ENCODE data around the gene PPM1F.
"Not testable (repeated sequence)": the region's sequence is repeated elsewhere in the genome, so short reads cannot be mapped to it uniquely, and the experiment has no call there.

The PPM1F gene

DNA sequence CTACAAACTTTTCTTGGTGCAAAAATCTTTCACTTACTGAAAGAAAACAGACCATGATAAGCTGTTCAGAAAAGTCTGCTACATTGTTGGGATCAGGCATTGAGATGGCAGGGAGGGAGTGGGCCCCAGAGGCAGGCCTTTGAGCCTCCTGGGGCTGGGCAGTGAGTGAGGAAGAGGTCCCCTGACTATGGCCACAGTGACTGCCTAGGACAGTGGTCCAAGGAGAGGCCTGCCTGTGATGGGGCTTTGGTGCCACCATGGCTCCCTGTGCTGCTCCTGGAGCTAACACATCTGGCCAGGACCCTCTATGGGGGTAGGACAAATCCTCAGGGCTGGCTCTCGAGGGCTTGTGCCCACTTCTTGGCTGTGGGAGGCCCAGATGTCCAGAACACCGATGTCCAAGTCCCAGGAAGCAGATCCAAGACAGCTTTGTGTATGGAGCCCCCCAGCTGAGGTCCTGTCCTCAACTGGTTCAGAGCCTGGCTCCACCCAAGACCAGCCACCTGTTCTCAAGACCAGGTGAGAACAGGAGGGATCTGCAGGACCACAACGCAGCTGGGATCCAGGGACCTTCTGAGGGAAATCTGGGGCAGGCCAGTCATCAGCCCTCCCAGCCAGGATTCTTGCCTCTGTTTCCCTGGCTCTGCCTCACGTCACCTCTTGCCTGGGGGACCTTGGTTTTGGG, 36.9 kb downstream of the PPM1F start:
- Histone ChIP-seq H3K27ac (ENCODE audit: low read length) (no peak overlapping the region), H3K27me3 (ENCODE audit: low read depth, low read length) (0 out of 2 replicates have a peak, but pooled peaks cover 3% of the 10 kb centered on the region), H4K20me1 (ENCODE audit: insufficient read depth, low read length) (no peaks in the 10 kb centered on the region), H3K4me2 (ENCODE audit: low read length) (no peak overlapping the region), H3K9me3 (ENCODE audit: insufficient read depth, low read length) (no peaks in the 10 kb centered on the region), H3K79me2 (ENCODE audit: low read length) (no peaks in the 10 kb centered on the region), H3K36me3 (replicated peaks; ENCODE audit: low read depth, low read length) (no peaks in the 10 kb centered on the region), H3K9ac (ENCODE audit: low read length) (no peak overlapping the region), H3K4me3 (ENCODE audit: low read length) (no peak overlapping the region), H3K4me1 (ENCODE audit: low read length) (no peaks in the 10 kb centered on the region), H2AFZ (ENCODE audit: low read depth, low read length) (no peak overlapping the region)
- TF ChIP-seq, protein P1, sequence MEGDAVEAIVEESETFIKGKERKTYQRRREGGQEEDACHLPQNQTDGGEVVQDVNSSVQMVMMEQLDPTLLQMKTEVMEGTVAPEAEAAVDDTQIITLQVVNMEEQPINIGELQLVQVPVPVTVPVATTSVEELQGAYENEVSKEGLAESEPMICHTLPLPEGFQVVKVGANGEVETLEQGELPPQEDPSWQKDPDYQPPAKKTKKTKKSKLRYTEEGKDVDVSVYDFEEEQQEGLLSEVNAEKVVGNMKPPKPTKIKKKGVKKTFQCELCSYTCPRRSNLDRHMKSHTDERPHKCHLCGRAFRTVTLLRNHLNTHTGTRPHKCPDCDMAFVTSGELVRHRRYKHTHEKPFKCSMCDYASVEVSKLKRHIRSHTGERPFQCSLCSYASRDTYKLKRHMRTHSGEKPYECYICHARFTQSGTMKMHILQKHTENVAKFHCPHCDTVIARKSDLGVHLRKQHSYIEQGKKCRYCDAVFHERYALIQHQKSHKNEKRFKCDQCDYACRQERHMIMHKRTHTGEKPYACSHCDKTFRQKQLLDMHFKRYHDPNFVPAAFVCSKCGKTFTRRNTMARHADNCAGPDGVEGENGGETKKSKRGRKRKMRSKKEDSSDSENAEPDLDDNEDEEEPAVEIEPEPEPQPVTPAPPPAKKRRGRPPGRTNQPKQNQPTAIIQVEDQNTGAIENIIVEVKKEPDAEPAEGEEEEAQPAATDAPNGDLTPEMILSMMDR (IDR thresholded peaks at IDR 0.05; ENCODE audit: low read depth, low read length): no peak
- TF ChIP-seq EZH2phosphoT487 (IDR thresholded peaks at IDR 0.05; ENCODE audit: low read depth): no peak

DNA sequence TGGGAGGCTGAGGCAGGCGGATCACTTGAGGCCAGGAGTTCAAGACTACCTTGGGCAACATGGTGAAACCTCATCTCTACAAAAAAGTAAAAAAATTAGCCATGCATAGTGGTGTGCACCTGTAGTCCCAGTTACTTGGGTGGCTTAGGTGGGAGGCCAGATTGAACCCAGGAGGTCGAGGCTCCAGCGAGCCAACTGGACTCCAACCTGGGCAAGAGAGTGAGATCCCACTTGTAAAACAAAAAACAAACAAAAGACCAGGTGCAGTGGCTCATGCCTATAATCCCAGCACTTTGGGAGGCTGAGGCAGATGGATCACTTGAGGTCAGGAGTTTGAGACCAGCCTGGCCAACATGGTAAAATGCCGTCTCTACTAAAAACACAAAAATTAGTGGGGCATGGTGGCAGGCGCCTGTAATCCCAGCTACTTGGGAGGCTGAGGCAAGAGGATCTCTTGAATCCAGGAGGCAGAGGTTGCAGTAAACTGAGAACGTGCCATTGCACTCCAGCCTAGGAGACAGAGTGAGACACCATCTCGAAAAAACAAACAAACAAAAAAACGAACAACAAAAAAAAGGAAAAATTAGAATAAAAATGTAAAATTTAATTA, 38.5 kb downstream of the PPM1F start:
- not testable (repeated sequence) for H2AFZ ChIP-seq (ENCODE audit: low read depth, low read length); H3K4me3 ChIP-seq (ENCODE audit: low read length); H3K9me3 ChIP-seq (ENCODE audit: insufficient read depth, low read length); H3K36me3 ChIP-seq (replicated peaks; ENCODE audit: low read depth, low read length); H3K4me1 ChIP-seq (ENCODE audit: low read length); H3K27ac ChIP-seq (ENCODE audit: low read length); H3K9ac ChIP-seq (ENCODE audit: low read length); H3K79me2 ChIP-seq (ENCODE audit: low read length); H3K4me2 ChIP-seq (ENCODE audit: low read length); H4K20me1 ChIP-seq (ENCODE audit: insufficient read depth, low read length)
- H3K27me3 ChIP-seq (ENCODE audit: low read depth, low read length): peaks cover 12% of the 10 kb centered on the region; the same call in 1 of the 2 replicates

DNA sequence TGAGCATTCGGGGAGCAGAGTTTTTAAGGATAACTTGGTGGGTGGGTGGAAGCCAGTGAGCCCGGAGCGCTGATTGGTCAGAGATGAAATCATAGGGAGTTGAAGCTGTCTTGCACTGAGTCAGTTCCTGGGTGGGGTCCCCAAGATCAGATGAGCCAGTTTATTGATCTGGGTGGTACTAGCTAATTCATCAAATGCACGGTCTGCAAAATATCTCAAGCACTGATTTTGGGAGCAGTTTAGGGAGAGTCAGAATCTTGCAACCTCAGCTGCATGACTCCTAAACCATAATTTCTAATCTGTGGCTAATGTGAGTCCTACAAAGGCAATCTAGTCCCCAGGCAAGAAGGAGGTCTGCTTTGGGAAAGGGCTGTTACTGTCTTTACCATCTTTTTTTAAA, 42.3 kb downstream of the PPM1F start:
- not testable (repeated sequence) for H3K27me3 ChIP-seq (ENCODE audit: low read depth, low read length); H3K4me1 ChIP-seq (ENCODE audit: low read length); H3K36me3 ChIP-seq (replicated peaks; ENCODE audit: low read depth, low read length); H2AFZ ChIP-seq (ENCODE audit: low read depth, low read length); H3K9ac ChIP-seq (ENCODE audit: low read length); H3K4me3 ChIP-seq (ENCODE audit: low read length); H4K20me1 ChIP-seq (ENCODE audit: insufficient read depth, low read length); H3K27ac ChIP-seq (ENCODE audit: low read length); H3K4me2 ChIP-seq (ENCODE audit: low read length); H3K79me2 ChIP-seq (ENCODE audit: low read length); H3K9me3 ChIP-seq (ENCODE audit: insufficient read depth, low read length)

DNA sequence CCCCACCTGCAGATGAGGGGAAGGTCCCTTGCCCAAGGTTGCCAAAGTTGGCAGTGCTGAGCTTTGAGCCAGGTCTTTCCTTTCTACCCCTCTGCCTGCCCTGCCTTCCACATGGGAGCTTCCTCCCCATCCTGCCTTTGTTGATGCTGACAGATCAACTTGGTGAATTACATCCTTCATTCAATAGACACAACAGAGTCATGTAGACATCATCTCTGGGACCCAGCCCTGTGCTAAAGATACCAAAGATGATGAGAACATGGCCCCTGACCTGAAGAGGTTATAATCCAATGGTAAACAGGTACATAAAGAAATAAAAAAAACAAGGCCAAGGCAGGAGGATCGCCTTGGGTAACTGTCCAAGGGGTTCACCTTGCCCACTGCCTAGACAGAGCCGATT, 42.8 kb downstream of the PPM1F start:
- no peak for TF ChIP-seq EZH2phosphoT487 (IDR thresholded peaks at IDR 0.05; ENCODE audit: low read depth)
- TF ChIP-seq, protein P1 (IDR thresholded peaks at IDR 0.05; ENCODE audit: low read depth, low read length): no peak
- Histone ChIP-seq H3K4me3 (ENCODE audit: low read length) (no peak overlapping the region), H3K9me3 (ENCODE audit: insufficient read depth, low read length) (no peaks in the 10 kb centered on the region), H3K4me1 (ENCODE audit: low read length) (no peaks in the 10 kb centered on the region), H3K9ac (ENCODE audit: low read length) (no peak overlapping the region), H3K4me2 (ENCODE audit: low read length) (no peak overlapping the region), H4K20me1 (ENCODE audit: insufficient read depth, low read length) (no peaks in the 10 kb centered on the region), H2AFZ (ENCODE audit: low read depth, low read length) (no peak overlapping the region), H3K27me3 (ENCODE audit: low read depth, low read length) (peaks cover 10% of the 10 kb centered on the region; the same call in 1 of the 2 replicates), H3K79me2 (ENCODE audit: low read length) (no peaks in the 10 kb centered on the region), H3K27ac (ENCODE audit: low read length) (no peak overlapping the region), H3K36me3 (replicated peaks; ENCODE audit: low read depth, low read length) (no peaks in the 10 kb centered on the region)

All from OCI-LY3 (cell line).